Naive B cell (primary cell): Measurements from ENCODE around the gene CLSTN2. TPM values are rescaled to one million over a fixed set of nuclear protein-coding genes. Genes with fewer than 3 reads are reported as not detected.

Experiments used
- ATAC-seq, 2 donors: fragments of 150-1000 bp; cut with Tn5 transposase; 2 replicates each; pipeline ENCODE4 v1.10.0; 2021; ENCODE audit warnings: low read depth in 2 of 2, mild to moderate bottlenecking in 2 of 2, moderate library complexity in 2 of 2
- DNase-seq: peaks from one replicate; pipeline ENCODE4 v3.0.0; 2022
- H3K27ac Mint-ChIP-seq, 6 donors: one replicate each; pipeline ENCODE4 v1.8.0; 2020 to 2022; ENCODE audit warnings: mild to moderate bottlenecking in 6 of 6, mixed read lengths in 6 of 6, moderate library complexity in 5 of 6, inconsistent platforms in 2 of 6
- H3K27me3 Mint-ChIP-seq, 3 donors: one replicate each; pipeline ENCODE4 v1.8.0; 2021 to 2022; ENCODE audit warnings: mixed read lengths in 3 of 3, mild to moderate bottlenecking in 1 of 3
- H3K36me3 Mint-ChIP-seq, 2 donors: one replicate each; pipeline ENCODE4 v1.8.0; 2020 to 2022; ENCODE audit warnings: mixed read lengths in 2 of 2, inconsistent platforms in 1 of 2, mild to moderate bottlenecking in 1 of 2
- H3K4me1 Mint-ChIP-seq, 3 donors: one replicate each; pipeline ENCODE4 v1.8.0; 2020 to 2022; ENCODE audit warnings: mixed read lengths in 3 of 3, inconsistent platforms in 1 of 3, mild to moderate bottlenecking in 1 of 3, moderate library complexity in 1 of 3
- H3K4me3 Mint-ChIP-seq, 8 donors: one replicate each; pipeline ENCODE4 v1.8.0; 2020 to 2022; ENCODE audit warnings: mild to moderate bottlenecking in 8 of 8, mixed read lengths in 8 of 8, moderate library complexity in 8 of 8, inconsistent platforms in 2 of 8
- H3K9me3 Mint-ChIP-seq, 7 donors: one replicate each; pipeline ENCODE4 v1.8.0; 2020 to 2022; ENCODE audit warnings: mixed read lengths in 7 of 7, mild to moderate bottlenecking in 5 of 7, inconsistent platforms in 2 of 7, moderate library complexity in 1 of 7
- polyA plus RNA-seq, 6 donors: library from polyadenylated mRNA; unstranded; fragments of 300-500 nt; fragmentation: Illumina TruSeq; gene quantifications; one replicate each; pipeline ENCODE4 v1.2.3, GENCODE V29; 2021; ENCODE audit warnings: low read depth in 6 of 6

The CLSTN2 gene
- polyA plus RNA-seq, 6 donors from 2014 or later: not detected

DNA sequence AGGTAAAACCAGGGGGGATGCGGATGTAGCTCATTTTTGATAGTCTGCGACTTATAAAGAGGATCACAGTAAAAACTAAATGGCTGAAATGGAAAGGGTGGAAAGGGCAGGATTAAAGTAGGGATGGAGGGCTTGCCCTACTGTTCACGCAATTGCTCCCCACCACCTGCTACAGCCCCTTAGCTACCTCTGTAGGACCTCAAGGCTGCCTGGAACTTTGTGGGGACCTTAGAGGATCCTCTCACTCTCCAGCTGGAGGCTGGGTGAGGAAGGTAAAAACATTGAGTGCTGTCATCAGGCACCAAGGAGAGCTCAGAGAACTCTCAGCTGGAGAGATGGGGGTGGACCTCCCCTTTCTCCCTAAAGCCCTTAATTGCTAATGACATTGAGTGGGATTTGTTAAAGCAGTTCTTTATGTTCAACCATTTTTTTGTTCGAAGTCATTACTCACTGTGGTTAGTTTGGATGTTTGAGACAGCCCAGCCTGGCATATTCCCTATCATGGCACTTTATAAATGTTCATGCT is 213.0 kb downstream of the CLSTN2 start:
- ATAC-seq (no peak), DNase-seq (no peak)
- Mint-ChIP-seq H3K4me3 (no peak overlapping the region), H3K9me3 (peaks cover 0 to 8% (median 0%) of the 10 kb centered on the region in 7 donors), H3K36me3 (no peaks in the 10 kb centered on the region), H3K27me3 (no peaks in the 10 kb centered on the region), H3K4me1 (no peaks in the 10 kb centered on the region), H3K27ac (no peak overlapping the region)

DNA sequence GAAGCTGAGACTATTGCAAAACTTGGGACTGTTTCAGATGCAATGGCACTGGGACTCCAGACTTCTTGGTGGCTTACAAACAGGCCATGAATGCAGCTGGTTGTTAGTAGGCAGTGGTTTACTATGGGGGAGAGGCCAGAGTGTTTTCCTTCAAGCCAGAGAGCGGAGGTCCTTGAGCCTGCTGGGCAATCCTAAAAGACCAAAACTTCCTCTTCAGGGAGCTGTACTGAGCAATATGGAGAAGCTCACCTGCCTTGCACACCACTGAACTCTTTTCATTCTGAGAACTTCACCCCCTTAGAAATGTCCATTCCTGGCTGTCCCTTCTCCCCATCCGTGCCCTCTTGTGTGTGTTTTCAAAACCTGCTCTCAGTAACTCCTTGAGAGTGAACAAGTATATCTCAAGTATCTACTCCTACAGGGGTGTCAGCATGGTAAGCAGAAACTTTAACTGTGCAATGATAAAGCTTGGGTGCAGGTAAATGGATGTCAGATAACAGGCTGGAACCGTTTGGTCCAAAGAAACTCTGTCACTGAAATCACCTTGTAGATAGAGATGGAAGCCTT is 213.9 kb downstream of the CLSTN2 start:
- H3K36me3 Mint-ChIP-seq: no peaks in the 10 kb centered on the region
- H3K4me3 Mint-ChIP-seq: no peak overlapping the region

DNA sequence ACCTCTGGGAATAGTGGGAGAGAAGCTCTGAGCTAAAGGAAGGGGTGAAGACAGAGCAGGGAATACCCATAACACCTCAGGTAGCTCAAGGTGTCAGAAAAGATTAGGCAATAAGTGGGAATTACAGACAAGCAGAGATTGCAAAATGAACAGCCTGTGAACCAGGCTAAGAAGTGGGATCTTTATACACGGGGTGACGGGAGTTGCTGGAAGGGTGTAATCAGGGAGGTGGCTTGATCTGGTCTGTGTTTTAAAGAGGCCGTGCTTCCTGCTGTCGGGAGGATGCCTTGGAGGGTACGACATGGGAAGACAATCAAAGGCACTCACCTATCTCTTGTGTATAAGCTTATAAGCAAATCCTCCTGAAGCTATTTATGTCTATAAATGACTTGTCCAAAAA is 216.3 kb downstream of the CLSTN2 start:
- Mint-ChIP-seq H3K36me3 (no peaks in the 10 kb centered on the region), H3K9me3 (peaks cover 0 to 8% (median 0%) of the 10 kb centered on the region in 7 donors), H3K4me1 (no peaks in the 10 kb centered on the region), H3K27ac (no peak overlapping the region), H3K4me3 (no peak overlapping the region), H3K27me3 (no peaks in the 10 kb centered on the region)
- ATAC-seq (no peak), DNase-seq (no peak)

More for the DNA sequence above, 213.9 kb downstream of the CLSTN2 start:
- DNase-seq (no peak), ATAC-seq (no peak)
- Mint-ChIP-seq H3K27me3 (no peaks in the 10 kb centered on the region), H3K27ac (no peak overlapping the region), H3K9me3 (peaks cover 0 to 8% (median 0%) of the 10 kb centered on the region in 7 donors), H3K4me1 (no peaks in the 10 kb centered on the region)

DNA sequence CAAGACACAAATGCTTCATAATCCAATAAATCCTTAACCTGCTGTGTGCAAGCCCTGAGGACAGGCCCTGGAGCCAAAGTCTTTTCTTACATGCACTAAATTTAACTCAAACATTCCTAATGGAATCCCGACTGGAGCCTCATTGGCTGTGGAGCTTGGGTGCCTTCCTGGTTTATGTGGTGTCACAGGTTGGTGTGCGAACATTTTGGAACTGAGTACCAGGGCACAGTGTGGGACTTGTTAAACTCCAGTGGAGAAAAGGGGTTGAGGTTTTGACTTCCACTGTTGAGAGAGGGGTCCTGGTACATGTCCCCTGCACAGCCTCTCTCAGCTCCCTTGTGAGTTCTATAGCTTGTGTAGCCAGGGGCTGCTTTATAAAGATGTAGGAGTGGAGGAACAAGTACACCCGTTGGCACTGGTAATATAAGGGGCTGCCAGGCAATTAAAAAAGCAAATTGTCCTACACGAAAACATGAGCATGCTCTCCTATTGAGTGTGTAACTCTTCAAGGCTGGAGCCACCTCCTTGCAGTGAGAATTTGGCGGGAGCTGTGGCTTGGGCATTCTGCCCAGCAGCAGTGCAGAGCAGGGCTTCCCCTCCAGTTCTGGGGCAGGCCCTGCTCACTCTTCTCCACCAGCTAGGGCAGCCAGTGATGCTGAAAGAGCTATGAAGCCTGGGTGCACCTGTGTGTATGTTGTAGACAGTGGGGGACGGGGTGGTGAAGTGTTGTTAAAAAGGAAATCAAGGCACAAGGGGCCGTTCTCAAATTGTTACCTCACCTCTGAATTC is 218.1 kb downstream of the CLSTN2 start:
- Mint-ChIP-seq H3K36me3 (no peaks in the 10 kb centered on the region), H3K27me3 (no peaks in the 10 kb centered on the region), H3K27ac (no peak overlapping the region), H3K9me3 (peaks cover 0 to 8% (median 1%) of the 10 kb centered on the region in 7 donors), H3K4me1 (no peaks in the 10 kb centered on the region), H3K4me3 (no peak overlapping the region)
- DNase-seq (no peak), ATAC-seq (no peak)

DNA sequence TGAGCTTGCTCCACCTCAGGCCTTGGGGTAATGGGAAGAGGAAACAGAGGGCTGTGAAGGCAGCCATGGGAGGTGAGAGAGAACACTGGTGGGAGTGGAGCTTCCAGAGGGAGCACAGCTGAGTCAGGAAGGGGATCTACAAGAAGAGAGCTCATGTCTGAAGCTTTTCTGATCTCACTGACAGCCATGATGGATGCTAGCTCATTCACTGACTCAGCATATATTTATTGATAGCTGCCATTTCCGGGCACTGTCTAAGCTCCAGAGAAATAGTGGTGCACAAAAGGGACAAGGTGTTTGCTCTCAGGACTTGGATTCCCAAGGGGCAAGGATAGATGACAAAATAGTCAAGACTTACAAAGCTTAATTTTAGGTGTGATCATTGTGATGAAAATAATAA is 218.8 kb downstream of the CLSTN2 start:
- Mint-ChIP-seq H3K4me3 (no peak overlapping the region), H3K9me3 (peaks cover 0 to 8% (median 1%) of the 10 kb centered on the region in 7 donors)

DNA sequence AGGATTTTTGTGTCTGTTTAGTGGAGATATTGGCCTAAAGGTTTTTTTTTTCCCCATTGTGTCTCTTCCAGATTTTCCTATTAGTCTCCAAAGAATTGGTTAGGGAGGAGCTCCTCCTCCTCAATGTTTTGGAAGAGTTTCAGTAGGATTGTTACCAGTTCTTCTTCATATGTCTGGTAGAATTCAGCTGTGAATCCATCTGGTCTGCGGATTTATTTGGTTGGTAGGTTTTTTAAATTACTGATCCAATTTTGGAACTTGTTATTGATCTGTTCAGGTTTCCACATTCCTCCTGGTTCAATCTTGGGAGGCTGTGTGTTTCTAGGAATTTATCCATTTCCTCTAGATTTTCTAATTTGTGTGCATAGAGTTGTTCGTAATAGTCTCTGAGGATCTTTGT is 222.2 kb downstream of the CLSTN2 start:
- Mint-ChIP-seq H3K36me3 (no peaks in the 10 kb centered on the region), H3K27me3 (peaks cover 0 to 4% (median 0%) of the 10 kb centered on the region in 3 donors), H3K4me3 (no peak overlapping the region), H3K27ac (no peak overlapping the region), H3K4me1 (no peaks in the 10 kb centered on the region), H3K9me3 (peaks cover 0 to 5% (median under 1%) of the 10 kb centered on the region in 7 donors)
- no peak for ATAC-seq
- DNase-seq: no peak

More for the DNA sequence above, 218.8 kb downstream of the CLSTN2 start:
- H3K4me1 Mint-ChIP-seq: no peaks in the 10 kb centered on the region
- H3K27ac Mint-ChIP-seq: no peak overlapping the region
- H3K36me3 Mint-ChIP-seq: no peaks in the 10 kb centered on the region
- DNase-seq (no peak), ATAC-seq (no peak)
- no peaks in the 10 kb centered on the region for H3K27me3 Mint-ChIP-seq

DNA sequence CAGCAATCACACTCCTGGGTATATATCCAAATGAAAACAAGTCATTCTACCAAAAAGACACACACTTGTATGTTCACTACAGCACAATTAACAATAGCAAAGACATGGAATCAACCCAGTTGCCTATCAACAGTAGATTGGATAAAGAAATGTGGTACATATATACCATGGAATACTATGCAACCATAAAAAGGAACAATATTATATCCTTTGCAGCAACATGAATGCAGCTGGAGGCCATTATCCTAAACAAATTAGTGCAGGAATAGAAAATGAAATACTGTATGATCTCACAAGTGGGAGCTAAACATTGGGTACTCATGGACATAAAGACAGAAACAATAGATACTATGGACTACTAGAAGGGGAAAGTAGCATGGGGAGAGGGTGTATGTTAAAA is 224.7 kb downstream of the CLSTN2 start:
- ATAC-seq (no peak), DNase-seq (no peak)
- Mint-ChIP-seq H3K4me3 (no peak overlapping the region), H3K36me3 (no peaks in the 10 kb centered on the region), H3K4me1 (no peaks in the 10 kb centered on the region), H3K27ac (no peak overlapping the region), H3K9me3 (peaks cover 0 to 5% (median 1%) of the 10 kb centered on the region in 7 donors), H3K27me3 (peaks cover 0 to 8% (median 0%) of the 10 kb centered on the region in 3 donors)

DNA sequence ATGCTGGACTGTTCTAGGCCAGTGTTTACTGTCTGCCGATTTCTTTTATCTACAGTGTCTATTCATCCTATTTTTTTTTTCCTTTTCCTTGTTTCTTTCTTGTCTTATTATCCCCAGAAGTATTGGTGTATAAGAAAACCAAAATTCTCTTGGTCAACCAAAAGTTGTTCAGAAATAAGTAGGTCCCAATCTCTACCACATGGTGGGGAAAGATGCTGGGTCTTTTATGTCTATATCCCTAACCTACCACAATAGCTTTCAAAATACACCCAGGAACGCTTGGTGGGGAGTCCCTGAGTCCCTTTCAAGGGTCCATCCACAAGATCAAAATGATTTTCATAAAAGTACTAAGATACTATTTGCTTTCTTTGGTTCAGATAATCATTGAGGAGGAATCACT is 225.6 kb downstream of the CLSTN2 start:
- DNase-seq (no peak), ATAC-seq (no peak)
- H3K9me3 Mint-ChIP-seq: peaks cover 0 to 8% (median 1%) of the 10 kb centered on the region in 7 donors
- H3K4me1 Mint-ChIP-seq: no peaks in the 10 kb centered on the region
- H3K36me3 Mint-ChIP-seq: no peaks in the 10 kb centered on the region
- H3K4me3 Mint-ChIP-seq: no peak overlapping the region
- no peak overlapping the region for H3K27ac Mint-ChIP-seq
- H3K27me3 Mint-ChIP-seq: peaks cover 0 to 16% (median 0%) of the 10 kb centered on the region in 3 donors

DNA sequence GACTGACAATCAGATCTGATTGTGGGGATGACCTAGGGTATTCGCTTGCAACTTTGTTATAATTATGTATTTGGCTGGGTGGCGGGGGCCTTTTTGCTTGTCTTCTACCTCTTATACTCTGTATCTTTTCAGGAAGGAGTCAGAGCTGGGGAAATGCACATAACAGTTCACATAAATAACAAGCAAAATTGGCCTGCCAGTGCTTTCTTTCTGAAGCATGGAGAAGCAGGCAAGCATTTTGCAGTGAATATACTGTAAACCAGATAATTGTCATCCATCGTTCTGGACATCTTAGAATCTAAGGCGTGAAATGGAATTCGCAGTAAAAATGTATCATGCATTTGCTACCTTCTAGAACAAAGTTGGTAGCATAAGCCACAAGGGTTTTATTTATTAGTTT is 227.6 kb downstream of the CLSTN2 start:
- ATAC-seq: no peak

DNA sequence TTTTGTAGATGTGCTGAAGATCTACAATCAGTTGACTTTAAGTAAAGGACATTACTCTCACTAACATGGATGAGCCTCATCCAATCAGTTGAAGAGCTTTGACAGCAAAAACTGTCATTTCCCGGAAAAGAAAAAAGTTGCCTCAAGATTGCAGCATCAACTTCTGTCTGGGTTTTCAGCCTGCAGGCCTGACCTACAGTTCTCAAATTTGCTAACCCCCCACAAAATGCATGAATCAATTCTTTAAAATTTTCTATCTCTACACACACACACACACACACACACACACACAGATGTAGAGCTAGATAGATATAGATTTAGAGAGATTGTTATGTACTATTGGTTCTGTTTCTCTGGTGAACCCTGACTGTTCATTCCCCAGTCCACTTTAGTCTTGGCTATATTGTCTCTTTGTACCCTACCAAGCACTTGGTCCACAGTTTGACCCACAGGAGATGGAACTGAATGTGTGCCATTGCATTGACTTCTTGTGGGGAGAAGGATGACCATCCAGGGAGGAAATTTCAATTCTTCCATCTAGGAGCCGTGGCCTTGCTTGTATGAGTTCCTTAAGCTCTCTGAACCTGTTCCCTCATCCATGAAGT is 228.3 kb downstream of the CLSTN2 start:
- Mint-ChIP-seq H3K9me3 (peaks cover 0 to 8% (median 0%) of the 10 kb centered on the region in 7 donors), H3K27me3 (peaks cover 0 to 16% (median 0%) of the 10 kb centered on the region in 3 donors), H3K27ac (no peak overlapping the region), H3K4me3 (no peak overlapping the region), H3K36me3 (no peaks in the 10 kb centered on the region), H3K4me1 (no peaks in the 10 kb centered on the region)
- DNase-seq: no peak
- no peak for ATAC-seq

More for the DNA sequence above, 227.6 kb downstream of the CLSTN2 start:
- H3K4me3 Mint-ChIP-seq: no peak overlapping the region
- no peaks in the 10 kb centered on the region for H3K4me1 Mint-ChIP-seq
- H3K36me3 Mint-ChIP-seq: no peaks in the 10 kb centered on the region
- H3K27me3 Mint-ChIP-seq: peaks cover 0 to 16% (median 0%) of the 10 kb centered on the region in 3 donors
- no peak overlapping the region for H3K27ac Mint-ChIP-seq
- peaks cover 0 to 11% (median 1%) of the 10 kb centered on the region in 7 donors for H3K9me3 Mint-ChIP-seq
- no peak for DNase-seq

DNA sequence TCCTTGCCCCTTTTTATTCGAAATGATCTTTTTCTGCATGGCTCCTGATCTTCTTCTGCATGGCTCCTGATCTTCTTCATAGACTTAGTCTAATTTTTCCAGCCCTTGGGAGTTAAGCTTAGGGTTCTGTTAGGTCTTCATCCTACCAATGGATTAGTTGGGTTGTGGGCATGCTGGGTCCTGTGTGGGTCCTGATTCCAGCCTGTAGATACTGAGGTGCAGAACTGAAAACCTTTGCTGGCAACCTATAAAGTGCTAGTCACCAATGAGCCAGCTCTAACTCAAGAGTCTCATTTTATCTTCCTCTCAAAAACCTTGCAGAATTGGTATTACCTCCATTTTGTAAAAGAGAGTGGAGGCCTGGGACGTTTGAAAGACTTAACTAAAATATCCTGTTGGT is 229.2 kb downstream of the CLSTN2 start:
- Mint-ChIP-seq H3K27ac (no peak overlapping the region), H3K36me3 (no peaks in the 10 kb centered on the region), H3K4me1 (no peaks in the 10 kb centered on the region), H3K4me3 (no peak overlapping the region), H3K27me3 (peaks cover 0 to 16% (median 0%) of the 10 kb centered on the region in 3 donors), H3K9me3 (peaks cover 0 to 8% (median 0%) of the 10 kb centered on the region in 7 donors)
- ATAC-seq (no peak), DNase-seq (no peak)

DNA sequence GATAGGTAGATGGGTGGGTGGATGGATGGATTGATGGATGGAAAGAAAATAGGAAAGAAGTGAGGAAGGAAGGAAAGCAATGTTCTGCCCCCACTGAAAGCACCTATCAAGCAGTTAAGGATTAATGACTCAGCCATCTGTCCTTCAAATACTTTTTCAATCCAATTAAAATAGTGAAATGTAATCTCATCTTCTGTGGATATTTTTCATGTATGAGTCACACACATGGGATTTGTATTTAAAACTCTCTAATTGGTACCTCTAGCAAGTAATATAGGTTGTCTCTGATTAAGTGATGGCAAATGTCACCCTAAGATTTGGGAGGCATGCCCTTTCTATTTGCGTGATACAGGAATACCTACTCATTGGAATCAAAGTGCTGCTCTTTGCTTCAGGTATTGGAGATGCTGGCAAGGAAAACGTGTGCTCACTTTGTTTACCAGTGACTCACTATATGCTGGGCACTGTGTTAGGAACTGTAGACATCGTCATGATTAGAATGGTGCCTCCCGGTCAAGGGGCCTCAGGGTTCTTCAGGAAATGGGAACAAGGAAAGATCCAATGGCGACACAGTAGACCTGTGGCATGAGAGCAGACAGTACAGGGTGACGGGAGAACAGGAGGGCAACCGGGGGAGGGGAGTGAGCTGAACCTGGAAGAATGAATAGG is 230.1 kb downstream of the CLSTN2 start:
- ATAC-seq (no peak), DNase-seq (no peak)
- Mint-ChIP-seq H3K4me3 (no peak overlapping the region), H3K4me1 (no peaks in the 10 kb centered on the region), H3K27ac (no peak overlapping the region), H3K36me3 (no peaks in the 10 kb centered on the region), H3K27me3 (peaks cover 0 to 16% (median 0%) of the 10 kb centered on the region in 3 donors), H3K9me3 (peaks cover 0 to 17% (median 2%) of the 10 kb centered on the region in 7 donors)

DNA sequence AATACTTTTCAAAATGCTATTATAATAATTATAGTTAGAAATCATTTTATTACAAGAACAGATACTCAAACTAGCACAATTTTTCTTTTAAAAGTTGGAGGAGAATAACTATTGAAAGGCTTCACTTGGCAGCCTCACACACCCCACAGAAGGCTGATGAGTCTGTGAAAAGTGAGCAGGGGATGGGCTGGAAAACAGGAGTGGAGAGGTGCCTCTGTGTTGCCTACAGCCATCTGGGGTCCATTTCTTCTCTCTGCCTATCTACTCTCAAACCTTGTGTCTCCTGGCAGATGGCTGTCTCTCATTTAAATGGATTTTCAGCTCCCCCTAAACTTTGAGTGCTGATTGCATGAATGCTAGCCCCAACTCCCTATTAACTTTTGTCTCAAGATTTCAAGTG is 230.8 kb downstream of the CLSTN2 start:
- peaks cover 0 to 17% (median 2%) of the 10 kb centered on the region in 7 donors for H3K9me3 Mint-ChIP-seq
- H3K4me3 Mint-ChIP-seq: no peak overlapping the region
- no peak overlapping the region for H3K27ac Mint-ChIP-seq
- ATAC-seq: no peak
- H3K27me3 Mint-ChIP-seq: peaks cover 0 to 16% (median 0%) of the 10 kb centered on the region in 3 donors
- H3K36me3 Mint-ChIP-seq: no peaks in the 10 kb centered on the region
- no peak for DNase-seq
- no peaks in the 10 kb centered on the region for H3K4me1 Mint-ChIP-seq
